Measurements from ENCODE around the gene GGNBP2.

Gene GGNBP2

GRCh38 chr17:36597226-36597625, 52.5 kb downstream of the GGNBP2 start:
- H3F3A ChIP-seq (ENCODE audit: low read depth) = no peaks in the 10 kb centered on the region
- H3K9me2 ChIP-seq (replicated peaks; ENCODE audit: low read depth, low read length) = no peaks in the 10 kb centered on the region
- peaks cover 7% of the 10 kb centered on the region for H3K79me2 ChIP-seq (ENCODE audit: insufficient read depth, low read length)
- no peak overlapping the region for H3K4me3 ChIP-seq (ENCODE audit: low read length, poor library complexity, severe bottlenecking)
- H3K36me3 ChIP-seq (ENCODE audit: insufficient read depth, low read length) = no peaks in the 10 kb centered on the region
- peaks cover 3% of the 10 kb centered on the region for H4K20me1 ChIP-seq (ENCODE audit: insufficient read depth, low read length, poor library complexity, severe bottlenecking)
- H3K27me3 ChIP-seq (ENCODE audit: insufficient read depth, low read length, poor library complexity, severe bottlenecking) = no peaks in the 10 kb centered on the region
- TF ChIP-seq CTCF (conservative IDR thresholded peaks at IDR 0.05; ENCODE audit: low read length) (no peak), EZH2phosphoT487 (IDR thresholded peaks at IDR 0.05; ENCODE audit: borderline replicate concordance) (no peak)
- H3K4me1 ChIP-seq (ENCODE audit: insufficient read depth, low read length, poor library complexity, severe bottlenecking) = peaks cover 15% of the 10 kb centered on the region
- no peaks in the 10 kb centered on the region for H3K9me3 ChIP-seq (ENCODE audit: insufficient read depth, low read depth, low read length)
- H3K4me2 ChIP-seq (ENCODE audit: low read depth, low read length, poor library complexity, severe bottlenecking) = no peak overlapping the region
- H3K9ac ChIP-seq (ENCODE audit: low read depth, low read length, poor library complexity, severe bottlenecking) = no peak overlapping the region
- no peak overlapping the region for H2AFZ ChIP-seq (ENCODE audit: low read length)

GRCh38 chr17:36597866-36598777, 53.4 kb downstream of the GGNBP2 start:
- no peaks in the 10 kb centered on the region for H3K36me3 ChIP-seq (ENCODE audit: insufficient read depth, low read length)
- H3K9me2 ChIP-seq (replicated peaks; ENCODE audit: low read depth, low read length) = no peaks in the 10 kb centered on the region
- TF ChIP-seq CTCF (conservative IDR thresholded peaks at IDR 0.05; ENCODE audit: low read length) (no peak), EZH2phosphoT487 (IDR thresholded peaks at IDR 0.05; ENCODE audit: borderline replicate concordance) (no peak)
- no peak overlapping the region for H3K9ac ChIP-seq (ENCODE audit: low read depth, low read length, poor library complexity, severe bottlenecking)
- no peaks in the 10 kb centered on the region for H3K9me3 ChIP-seq (ENCODE audit: insufficient read depth, low read depth, low read length)
- no peaks in the 10 kb centered on the region for H3K27me3 ChIP-seq (ENCODE audit: insufficient read depth, low read length, poor library complexity, severe bottlenecking)
- no peak overlapping the region for H3K4me2 ChIP-seq (ENCODE audit: low read depth, low read length, poor library complexity, severe bottlenecking)
- H2AFZ ChIP-seq (ENCODE audit: low read length) = no peak overlapping the region
- H4K20me1 ChIP-seq (ENCODE audit: insufficient read depth, low read length, poor library complexity, severe bottlenecking) = peaks cover 6% of the 10 kb centered on the region
- peaks cover 13% of the 10 kb centered on the region for H3K79me2 ChIP-seq (ENCODE audit: insufficient read depth, low read length)
- H3F3A ChIP-seq (ENCODE audit: low read depth) = no peaks in the 10 kb centered on the region
- H3K4me3 ChIP-seq (ENCODE audit: low read length, poor library complexity, severe bottlenecking) = no peak overlapping the region
- H3K4me1 ChIP-seq (ENCODE audit: insufficient read depth, low read length, poor library complexity, severe bottlenecking) = peaks cover 16% of the 10 kb centered on the region

- Histone ChIP-seq H2AFZ (ENCODE audit: low read length) (no peak overlapping the region), H3K9ac (ENCODE audit: low read depth, low read length, poor library complexity, severe bottlenecking) (no peak overlapping the region), H3K9me3 (ENCODE audit: insufficient read depth, low read depth, low read length) (no peaks in the 10 kb centered on the region)
Measured at GRCh38 chr17:36598951-36599401, 54.3 kb downstream of the GGNBP2 start.

More at GRCh38 chr17:36598951-36599401, 54.3 kb downstream of the GGNBP2 start:
- peaks cover 18% of the 10 kb centered on the region for H3K79me2 ChIP-seq (ENCODE audit: insufficient read depth, low read length)
- H3K4me2 ChIP-seq (ENCODE audit: low read depth, low read length, poor library complexity, severe bottlenecking) = no peak overlapping the region
- no peak for TF ChIP-seq CTCF (conservative IDR thresholded peaks at IDR 0.05; ENCODE audit: low read length)
- no peak for TF ChIP-seq EZH2phosphoT487 (IDR thresholded peaks at IDR 0.05; ENCODE audit: borderline replicate concordance)
- H3K4me3 ChIP-seq (ENCODE audit: low read length, poor library complexity, severe bottlenecking) = no peak overlapping the region
- H4K20me1 ChIP-seq (ENCODE audit: insufficient read depth, low read length, poor library complexity, severe bottlenecking) = peaks cover 10% of the 10 kb centered on the region
- no peaks in the 10 kb centered on the region for H3F3A ChIP-seq (ENCODE audit: low read depth)
- peaks cover 15% of the 10 kb centered on the region for H3K4me1 ChIP-seq (ENCODE audit: insufficient read depth, low read length, poor library complexity, severe bottlenecking)
- H3K9me2 ChIP-seq (replicated peaks; ENCODE audit: low read depth, low read length) = no peaks in the 10 kb centered on the region
- H3K36me3 ChIP-seq (ENCODE audit: insufficient read depth, low read length) = no peaks in the 10 kb centered on the region
- H3K27me3 ChIP-seq (ENCODE audit: insufficient read depth, low read length, poor library complexity, severe bottlenecking) = no peaks in the 10 kb centered on the region
